ENCODE data around the gene DHRSX. TPM values are rescaled to one million over a fixed set of nuclear protein-coding genes. Genes with fewer than 3 reads are reported as not detected.
"Not testable (repeated sequence)": the region's sequence is repeated elsewhere in the genome, so short reads cannot be mapped to it uniquely, and the experiment has no call there.

Gene DHRSX
- total and polyA plus RNA-seq, 3 experiments from 2014 or later, result 21.5 to 26.6 (median 25.3) TPM

DNA sequence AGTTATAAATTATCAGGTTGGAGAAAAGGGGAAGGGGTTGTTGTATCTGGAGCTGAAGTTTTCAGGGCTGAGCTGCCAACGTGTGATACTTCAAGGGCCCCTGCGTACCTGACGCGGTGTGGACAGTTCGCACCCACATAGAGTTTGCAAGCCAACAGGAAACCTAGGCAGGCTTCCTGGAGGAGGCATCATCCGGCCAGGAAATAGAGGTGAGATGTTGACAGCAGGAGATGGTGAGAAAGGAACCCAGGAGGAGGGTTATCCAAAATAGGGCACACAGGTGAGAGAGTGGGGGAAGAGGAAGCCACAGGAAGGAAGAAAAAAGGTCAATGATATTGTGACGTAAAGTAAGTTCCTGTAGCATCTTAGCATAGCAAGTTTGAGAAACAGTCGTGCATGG, 127.2 kb downstream of the DHRSX start:
- H3K4me1 Mint-ChIP-seq, result peaks cover 14 to 27% (median 19%) of the 10 kb centered on the region in 3 donors
- ChIA-PET POLR2A (no interaction called here), CTCF (no interaction called here)
- H3K27ac Mint-ChIP-seq, result peak overlapping the region in 7 of 8 donors; percentile 66 to 93 (median 80)
- no peaks in the 10 kb centered on the region for H3K9me3 ChIP-seq (ENCODE audit: low read length)
- H3K4me3 Mint-ChIP-seq, result peak overlapping the region in 6 of 7 donors; percentile 1 to 79 (median 34)
- H3K27me3 Mint-ChIP-seq, result no peaks in the 10 kb centered on the region
- H3K4me1 ChIP-seq (ENCODE audit: insufficient read depth, low read length), result peaks cover 4% of the 10 kb centered on the region
- H3K27ac ChIP-seq (ENCODE audit: low read depth, low read length), result no peak overlapping the region
- peaks cover 0 to 3% (median 0%) of the 10 kb centered on the region in 5 donors for H3K9me3 Mint-ChIP-seq
- no peaks in the 10 kb centered on the region for H3K36me3 ChIP-seq (ENCODE audit: insufficient read depth, low read length)
- H3K4me3 ChIP-seq (ENCODE audit: low read length), result no peak overlapping the region
- peak in 2 of 5 donors; percentile 33 to 55 for DNase-seq
- no peaks in the 10 kb centered on the region for H3K27me3 ChIP-seq (ENCODE audit: insufficient read depth, low read length, poor library complexity, severe bottlenecking)
- peaks cover 16 to 29% (median 20%) of the 10 kb centered on the region in 3 donors for H3K36me3 Mint-ChIP-seq

DNA sequence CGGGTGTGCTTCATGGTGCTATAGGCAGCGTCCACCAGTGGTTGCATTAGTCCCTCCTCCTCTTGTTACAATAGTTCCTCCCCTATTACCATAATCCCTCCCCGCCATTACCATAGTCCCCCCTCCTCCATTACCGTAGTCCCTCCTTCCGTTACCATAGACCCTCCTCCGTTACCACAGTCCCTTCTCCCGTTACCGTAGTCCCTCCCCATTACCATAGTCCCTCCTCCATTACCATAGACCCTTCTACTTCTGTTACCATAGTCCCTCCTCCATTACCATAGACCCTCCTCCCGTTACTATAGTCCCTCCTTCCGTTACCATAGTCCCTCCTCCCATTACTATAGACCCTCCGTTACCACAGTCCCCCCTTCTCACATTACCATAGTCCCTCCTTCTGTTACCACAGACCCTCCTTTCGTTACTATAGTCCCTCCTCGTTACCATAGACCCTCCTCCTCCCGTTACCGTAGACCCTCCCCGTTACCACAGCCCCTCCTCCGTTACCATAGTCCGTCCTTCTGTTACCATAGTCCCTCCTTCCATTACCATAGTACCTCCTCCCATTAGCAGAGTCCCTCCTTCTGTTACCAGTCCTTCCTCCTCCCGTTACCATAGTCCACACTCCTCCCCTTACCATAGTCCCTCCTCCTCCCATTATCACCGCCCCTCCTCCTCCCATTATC, 129.6 kb downstream of the DHRSX start:
- no peaks in the 10 kb centered on the region for H3K27me3 Mint-ChIP-seq
- no peak for DNase-seq
- CTCF ChIA-PET, result no interaction called here
- no peaks in the 10 kb centered on the region for H3K9me3 ChIP-seq (ENCODE audit: low read length)
- peak overlapping the region in 5 of 8 donors; percentile 17 to 52 (median 26) for H3K27ac Mint-ChIP-seq
- H3K27ac ChIP-seq (ENCODE audit: low read depth, low read length), result no peak overlapping the region
- H3K4me3 Mint-ChIP-seq, result peak overlapping the region in 1 of 7 donors; percentile 45
- no peaks in the 10 kb centered on the region for H3K27me3 ChIP-seq (ENCODE audit: insufficient read depth, low read length, poor library complexity, severe bottlenecking)
- peaks cover 9 to 18% (median 16%) of the 10 kb centered on the region in 3 donors for H3K36me3 Mint-ChIP-seq
- no peaks in the 10 kb centered on the region for H3K36me3 ChIP-seq (ENCODE audit: insufficient read depth, low read length)
- H3K4me3 ChIP-seq (ENCODE audit: low read length), result no peak overlapping the region
- POLR2A ChIA-PET, result no interaction called here
- peaks cover 0 to 3% (median 0%) of the 10 kb centered on the region in 5 donors for H3K9me3 Mint-ChIP-seq
- peaks cover 4% of the 10 kb centered on the region for H3K4me1 ChIP-seq (ENCODE audit: insufficient read depth, low read length)
- peaks cover 8 to 25% (median 15%) of the 10 kb centered on the region in 3 donors for H3K4me1 Mint-ChIP-seq

- ChIA-PET POLR2A (no interaction called here), CTCF (no interaction called here)
- Mint-ChIP-seq H3K36me3 (peaks cover 9 to 18% (median 15%) of the 10 kb centered on the region in 3 donors), H3K9me3 (peaks cover 0 to 3% (median 0%) of the 10 kb centered on the region in 5 donors), H3K27me3 (no peaks in the 10 kb centered on the region), H3K4me1 (peaks cover 8 to 21% (median 14%) of the 10 kb centered on the region in 3 donors), H3K4me3 (no peak overlapping the region), H3K27ac (peak overlapping the region in 5 of 8 donors; percentile 22 to 73 (median 44))
- H3K4me1 ChIP-seq (ENCODE audit: insufficient read depth, low read length), result peaks cover 4% of the 10 kb centered on the region
- H3K27ac ChIP-seq (ENCODE audit: low read depth, low read length), result no peak overlapping the region
- no peak overlapping the region for H3K4me3 ChIP-seq (ENCODE audit: low read length)
- H3K9me3 ChIP-seq (ENCODE audit: low read length), result no peaks in the 10 kb centered on the region
- H3K36me3 ChIP-seq (ENCODE audit: insufficient read depth, low read length), result no peaks in the 10 kb centered on the region
- no peak for DNase-seq
- no peaks in the 10 kb centered on the region for H3K27me3 ChIP-seq (ENCODE audit: insufficient read depth, low read length, poor library complexity, severe bottlenecking)
Measured at GRCh38 chrX:2370456-2370855, 130.3 kb downstream of the DHRSX start.

DNA sequence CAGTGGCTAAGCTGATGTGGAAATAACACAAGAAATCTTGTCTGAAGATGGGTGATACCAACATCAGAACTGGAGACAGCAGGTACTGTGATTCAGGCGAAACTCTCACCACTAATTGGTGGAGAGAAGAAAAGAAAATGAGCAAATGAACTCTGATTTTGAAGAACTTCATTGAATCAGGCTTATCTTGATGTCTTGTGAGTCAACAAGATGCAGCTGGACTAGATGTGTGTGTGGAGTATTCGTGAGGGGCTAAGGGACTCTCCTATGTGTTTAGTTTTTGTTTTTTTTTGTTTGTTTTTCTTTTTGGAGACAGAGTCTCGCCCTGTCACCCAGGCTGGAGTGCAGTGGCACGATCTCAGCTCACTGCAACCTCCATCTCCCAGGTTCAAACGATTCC, 131.6 kb downstream of the DHRSX start:
- Mint-ChIP-seq H3K27me3 (no peaks in the 10 kb centered on the region), H3K27ac (peak overlapping the region in 2 of 8 donors; percentile 52 to 76), H3K9me3 (peaks cover 0 to 7% (median 5%) of the 10 kb centered on the region in 5 donors), H3K4me1 (peaks cover 8 to 21% (median 14%) of the 10 kb centered on the region in 3 donors), H3K4me3 (no peak overlapping the region), H3K36me3 (peaks cover 12 to 19% (median 15%) of the 10 kb centered on the region in 3 donors)
- Histone ChIP-seq H3K4me1 (ENCODE audit: insufficient read depth, low read length) (peaks cover 4% of the 10 kb centered on the region), H3K27ac (ENCODE audit: low read depth, low read length) (no peak overlapping the region), H3K4me3 (ENCODE audit: low read length) (no peak overlapping the region), H3K9me3 (ENCODE audit: low read length) (no peaks in the 10 kb centered on the region), H3K36me3 (ENCODE audit: insufficient read depth, low read length) (no peaks in the 10 kb centered on the region), H3K27me3 (ENCODE audit: insufficient read depth, low read length, poor library complexity, severe bottlenecking) (no peaks in the 10 kb centered on the region)
- POLR2A ChIA-PET, result no interaction called here
- CTCF ChIA-PET, result no interaction called here
- no peak for DNase-seq

DNA sequence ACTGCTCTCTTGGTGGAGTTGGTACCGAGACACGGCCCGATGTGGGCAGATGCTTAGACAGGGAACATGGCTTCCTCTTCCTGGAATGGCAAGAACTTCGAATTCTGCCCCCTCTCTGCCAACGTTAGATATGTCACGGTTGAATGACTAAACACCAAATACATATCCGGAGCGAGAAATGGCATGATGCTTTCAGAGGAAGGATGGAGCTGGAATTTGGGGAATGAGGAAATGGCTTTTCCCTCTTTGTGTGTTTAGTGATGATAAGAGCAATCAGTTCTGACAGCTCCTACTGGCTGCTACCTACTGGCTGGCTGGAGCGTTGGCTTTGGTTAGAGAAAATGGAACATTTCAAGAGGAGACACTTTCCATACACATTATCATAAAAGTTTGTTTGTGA, 140.0 kb downstream of the DHRSX start:
- Histone ChIP-seq H3K27me3 (ENCODE audit: insufficient read depth, low read length, poor library complexity, severe bottlenecking) (no peaks in the 10 kb centered on the region), H3K4me3 (ENCODE audit: low read length) (no peak overlapping the region), H3K9me3 (ENCODE audit: low read length) (peaks cover 4% of the 10 kb centered on the region), H3K27ac (ENCODE audit: low read depth, low read length) (no peak overlapping the region), H3K36me3 (ENCODE audit: insufficient read depth, low read length) (no peaks in the 10 kb centered on the region), H3K4me1 (ENCODE audit: insufficient read depth, low read length) (no peaks in the 10 kb centered on the region)
- Mint-ChIP-seq H3K9me3 (peaks cover 2 to 28% (median 11%) of the 10 kb centered on the region in 5 donors), H3K27ac (no peak overlapping the region), H3K4me3 (no peak overlapping the region), H3K4me1 (peaks cover 0 to 6% (median 4%) of the 10 kb centered on the region in 3 donors), H3K27me3 (no peaks in the 10 kb centered on the region), H3K36me3 (peaks cover 6 to 43% (median 18%) of the 10 kb centered on the region in 3 donors)
- ChIA-PET CTCF (no interaction called here), POLR2A (no interaction called here)
- no peak for DNase-seq

DNA sequence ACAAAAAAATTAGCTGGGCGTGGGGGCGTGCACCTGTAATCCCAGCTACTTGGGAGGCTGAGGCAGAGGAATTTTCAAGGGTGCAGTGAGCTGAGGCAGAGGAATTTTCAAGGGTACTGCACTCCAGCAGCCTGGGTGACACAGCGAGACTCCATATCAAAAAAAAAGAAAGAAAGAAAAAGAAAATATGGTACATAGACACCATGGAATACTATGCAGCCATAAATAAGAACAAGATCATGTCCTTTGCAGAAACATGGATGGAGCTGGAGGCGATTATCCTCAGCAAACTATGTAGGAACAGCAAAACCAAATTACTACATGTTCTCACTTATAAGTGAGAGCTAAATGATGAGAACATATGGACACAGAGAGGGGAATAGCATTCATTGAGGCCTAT, 141.3 kb downstream of the DHRSX start:
- H3K9me3 Mint-ChIP-seq, result peaks cover 2 to 24% (median 9%) of the 10 kb centered on the region in 5 donors
- H3K9me3 ChIP-seq (ENCODE audit: low read length); POLR2A ChIA-PET; CTCF ChIA-PET; H3K4me1 ChIP-seq (ENCODE audit: insufficient read depth, low read length); H3K4me3 ChIP-seq (ENCODE audit: low read length); H3K4me1 Mint-ChIP-seq; H3K27me3 ChIP-seq (ENCODE audit: insufficient read depth, low read length, poor library complexity, severe bottlenecking); H3K4me3 Mint-ChIP-seq; DNase-seq; H3K36me3 ChIP-seq (ENCODE audit: insufficient read depth, low read length); H3K27me3 Mint-ChIP-seq; H3K27ac ChIP-seq (ENCODE audit: low read depth, low read length): not testable (repeated sequence)
- H3K27ac Mint-ChIP-seq, result peak overlapping the region in 2 of 8 donors; percentile 16 to 54
- peaks cover 6 to 45% (median 23%) of the 10 kb centered on the region in 3 donors for H3K36me3 Mint-ChIP-seq

GRCh38 chrX:2351999-2352995, 148.5 kb downstream of the DHRSX start:
- peaks cover 0 to 10% (median 5%) of the 10 kb centered on the region in 3 donors for H3K4me1 Mint-ChIP-seq
- H3K9me3 Mint-ChIP-seq, result peaks cover 0 to 10% (median 2%) of the 10 kb centered on the region in 5 donors
- Histone ChIP-seq H3K36me3 (ENCODE audit: insufficient read depth, low read length) (no peaks in the 10 kb centered on the region), H3K4me3 (ENCODE audit: low read length) (no peak overlapping the region), H3K27ac (ENCODE audit: low read depth, low read length) (no peak overlapping the region), H3K4me1 (ENCODE audit: insufficient read depth, low read length) (no peaks in the 10 kb centered on the region), H3K27me3 (ENCODE audit: insufficient read depth, low read length, poor library complexity, severe bottlenecking) (no peaks in the 10 kb centered on the region), H3K9me3 (ENCODE audit: low read length) (no peaks in the 10 kb centered on the region)
- peak overlapping the region in 5 of 8 donors; percentile 9 to 73 (median 47) for H3K27ac Mint-ChIP-seq
- ChIA-PET CTCF (no interaction called here), POLR2A (no interaction called here)
- H3K36me3 Mint-ChIP-seq, result peaks cover 10 to 54% (median 52%) of the 10 kb centered on the region in 3 donors
- H3K27me3 Mint-ChIP-seq, result no peaks in the 10 kb centered on the region
- DNase-seq, result no peak
- peak overlapping the region in 1 of 7 donors; percentile 15 for H3K4me3 Mint-ChIP-seq

DNA sequence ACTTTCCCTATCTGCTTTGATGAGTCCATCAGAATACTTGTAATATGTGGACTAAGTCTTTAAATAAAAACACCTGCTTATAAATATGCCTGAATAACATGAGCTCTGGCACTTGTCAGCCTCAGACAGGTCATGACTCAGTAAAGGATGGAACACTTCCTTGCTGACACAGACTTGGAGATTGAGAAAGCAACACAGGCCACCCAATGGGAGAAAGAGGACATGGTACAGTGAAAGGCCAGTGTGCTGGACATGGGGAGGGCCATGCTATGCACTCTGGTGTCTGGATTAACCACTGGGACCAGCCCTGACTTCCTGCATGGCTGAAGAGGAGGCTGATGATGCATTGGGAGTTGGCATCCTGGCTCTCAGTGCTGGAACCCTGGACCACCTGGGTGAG, 149.5 kb downstream of the DHRSX start:
- Mint-ChIP-seq H3K4me1 (peaks cover 0 to 8% (median 4%) of the 10 kb centered on the region in 3 donors), H3K4me3 (no peak overlapping the region), H3K36me3 (peaks cover 17 to 57% (median 56%) of the 10 kb centered on the region in 3 donors), H3K27ac (peak overlapping the region in 1 of 8 donors; percentile 87), H3K9me3 (peaks cover 0 to 13% (median 4%) of the 10 kb centered on the region in 5 donors), H3K27me3 (no peaks in the 10 kb centered on the region)
- no peak for DNase-seq
- no peaks in the 10 kb centered on the region for H3K36me3 ChIP-seq (ENCODE audit: insufficient read depth, low read length)
- no peak overlapping the region for H3K4me3 ChIP-seq (ENCODE audit: low read length)
- no peak overlapping the region for H3K27ac ChIP-seq (ENCODE audit: low read depth, low read length)
- H3K9me3 ChIP-seq (ENCODE audit: low read length), result no peaks in the 10 kb centered on the region
- no peaks in the 10 kb centered on the region for H3K27me3 ChIP-seq (ENCODE audit: insufficient read depth, low read length, poor library complexity, severe bottlenecking)
- H3K4me1 ChIP-seq (ENCODE audit: insufficient read depth, low read length), result no peaks in the 10 kb centered on the region
- CTCF ChIA-PET, result no interaction called here
- POLR2A ChIA-PET, result no interaction called here
